SHP77 treated with DMSO at 0.1 percent for 48 hours (cell line): Measurements from ENCODE around the gene PRKCSH.
"Not testable (repeated sequence)": the region's sequence is repeated elsewhere in the genome, so short reads cannot be mapped to it uniquely, and the experiment has no call there.

ENCODE experiments used
- DNase-seq: peaks from one replicate; lab custom pipeline; 2025; lab: John Stamatoyannopoulos, UW

PRKCSH gene

DNA sequence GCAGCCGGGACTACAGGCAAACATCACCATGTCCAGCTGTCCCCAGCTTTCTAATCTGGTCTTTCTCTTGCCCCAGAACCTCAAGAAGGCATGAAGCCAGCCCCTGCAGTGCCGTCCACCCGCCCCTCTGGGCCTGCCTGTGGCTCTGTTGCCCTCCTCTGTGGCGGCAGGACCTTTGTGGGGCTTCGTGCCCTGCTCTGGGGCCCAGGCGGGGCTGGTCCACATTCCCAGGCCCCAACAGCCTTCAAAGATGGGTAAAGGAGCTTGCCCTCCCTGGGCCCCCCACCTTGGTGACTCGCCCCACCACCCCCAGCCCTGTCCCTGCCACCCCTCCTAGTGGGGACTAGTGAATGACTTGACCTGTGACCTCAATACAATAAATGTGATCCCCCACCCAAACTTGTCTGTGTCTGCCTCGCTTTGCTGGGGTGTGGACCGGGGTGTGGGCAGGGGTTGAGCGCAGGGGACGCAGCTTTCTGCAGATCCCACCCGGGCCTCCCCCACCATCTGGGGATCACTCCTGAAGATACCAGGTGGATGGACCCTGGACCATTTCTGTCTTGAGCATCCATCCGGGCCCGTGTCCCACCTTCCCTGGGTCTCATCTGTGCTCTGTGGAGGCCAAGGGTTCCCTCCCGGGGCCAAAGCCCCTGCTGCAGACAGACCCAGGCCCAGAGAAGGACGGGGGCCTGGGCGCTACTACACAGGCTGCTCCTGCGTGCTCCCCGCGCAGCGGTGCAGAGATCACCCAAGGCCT is 15.3 kb downstream of the PRKCSH start:
- no peak for DNase-seq

DNA sequence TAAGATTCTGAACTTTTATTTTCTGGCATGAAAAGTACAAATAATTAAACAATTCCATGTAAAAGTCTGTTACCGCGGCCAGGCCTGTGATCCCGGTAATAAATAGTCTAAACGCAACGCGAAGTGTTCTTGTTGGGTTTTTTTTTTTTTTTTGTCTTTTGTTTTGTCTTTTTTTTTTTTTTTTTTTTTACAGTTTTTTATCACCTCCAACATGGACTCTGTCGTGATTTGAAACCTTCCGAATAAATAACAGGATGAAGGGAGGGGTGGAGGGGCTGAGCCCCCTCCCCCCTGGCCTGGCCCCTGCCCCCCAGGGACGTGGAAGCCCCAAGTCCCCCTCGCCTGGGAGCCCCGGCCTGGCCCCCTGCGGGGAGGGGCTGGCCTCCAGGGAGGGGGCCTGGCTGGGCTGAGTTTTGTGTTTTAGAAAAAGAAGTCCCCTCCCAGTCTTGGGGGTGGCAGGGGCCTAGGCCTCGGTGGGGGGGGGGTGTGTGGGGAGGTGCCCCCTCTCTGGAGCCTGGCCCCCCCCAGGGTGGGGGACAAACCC is 16.0 kb downstream of the PRKCSH start:
- no peak for DNase-seq

DNA sequence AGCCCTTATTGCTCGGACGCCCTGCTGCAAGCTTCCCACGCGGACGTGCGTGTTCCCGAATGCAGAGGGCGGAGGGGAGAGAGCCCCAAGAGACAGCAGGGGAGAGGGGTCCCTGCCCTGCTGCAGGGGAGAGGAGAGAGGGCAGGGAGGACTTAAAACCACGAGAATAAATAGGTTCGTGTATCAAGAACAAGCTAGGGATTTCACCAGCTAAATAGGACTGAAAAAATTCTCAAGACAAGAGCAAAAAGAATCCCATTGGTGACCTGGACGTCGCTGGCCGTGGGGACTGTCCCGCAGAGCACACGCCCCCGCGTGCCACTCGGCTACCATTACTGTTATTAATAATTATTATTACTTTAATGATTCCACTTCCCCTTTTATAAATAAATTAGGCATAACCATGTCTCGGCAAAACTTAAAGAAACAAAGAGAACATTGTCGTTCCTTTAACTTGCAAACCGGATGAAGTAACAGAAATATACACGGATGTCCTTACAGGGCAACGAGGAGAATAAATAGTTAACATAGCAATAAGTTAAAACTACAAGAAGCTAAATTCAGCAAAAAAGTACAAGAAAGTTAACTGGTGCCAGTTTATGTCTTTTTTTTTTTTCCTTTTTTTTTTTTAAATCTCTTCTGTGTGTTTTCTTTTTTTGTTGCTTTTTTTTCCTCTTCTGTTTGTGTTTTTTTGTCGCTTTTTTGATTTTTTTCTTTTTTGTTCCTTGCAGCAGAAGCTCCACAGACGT is 16.6 kb downstream of the PRKCSH start:
- DNase-seq = no peak

DNA sequence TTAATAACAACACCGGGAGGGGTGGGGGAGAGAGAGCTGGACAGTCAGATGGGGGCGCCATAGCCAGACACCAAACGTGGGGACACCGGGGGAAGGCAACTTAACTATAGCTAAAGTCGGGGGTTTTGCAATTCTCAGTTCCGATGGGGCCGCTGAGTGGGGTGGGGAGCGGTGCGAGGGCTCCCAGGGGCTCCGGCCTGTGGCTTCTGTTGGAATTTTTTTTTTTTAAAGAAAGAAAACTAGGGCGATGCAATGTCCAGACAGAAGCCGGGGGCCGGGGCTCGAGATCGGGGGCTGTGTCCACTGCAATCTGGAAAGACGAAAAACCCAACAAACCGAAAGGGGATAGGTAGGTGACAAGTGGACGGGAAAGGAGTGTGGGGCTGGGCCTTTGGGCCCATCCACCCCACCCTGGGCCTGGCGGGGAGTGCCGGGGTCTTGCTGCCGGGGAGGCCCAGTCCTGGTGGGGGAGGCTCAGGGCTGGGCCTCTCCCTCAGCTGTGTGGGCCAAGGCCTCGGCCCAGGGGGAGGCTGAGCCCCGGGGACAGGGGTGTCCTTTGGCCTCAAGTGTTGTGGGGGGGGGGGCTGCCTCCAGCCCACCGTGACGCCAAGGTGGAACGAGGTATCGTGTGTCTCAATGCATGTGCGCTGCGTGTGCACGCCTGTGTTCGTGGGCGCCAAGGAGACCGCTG is 17.3 kb downstream of the PRKCSH start:
- no peak for DNase-seq

DNA sequence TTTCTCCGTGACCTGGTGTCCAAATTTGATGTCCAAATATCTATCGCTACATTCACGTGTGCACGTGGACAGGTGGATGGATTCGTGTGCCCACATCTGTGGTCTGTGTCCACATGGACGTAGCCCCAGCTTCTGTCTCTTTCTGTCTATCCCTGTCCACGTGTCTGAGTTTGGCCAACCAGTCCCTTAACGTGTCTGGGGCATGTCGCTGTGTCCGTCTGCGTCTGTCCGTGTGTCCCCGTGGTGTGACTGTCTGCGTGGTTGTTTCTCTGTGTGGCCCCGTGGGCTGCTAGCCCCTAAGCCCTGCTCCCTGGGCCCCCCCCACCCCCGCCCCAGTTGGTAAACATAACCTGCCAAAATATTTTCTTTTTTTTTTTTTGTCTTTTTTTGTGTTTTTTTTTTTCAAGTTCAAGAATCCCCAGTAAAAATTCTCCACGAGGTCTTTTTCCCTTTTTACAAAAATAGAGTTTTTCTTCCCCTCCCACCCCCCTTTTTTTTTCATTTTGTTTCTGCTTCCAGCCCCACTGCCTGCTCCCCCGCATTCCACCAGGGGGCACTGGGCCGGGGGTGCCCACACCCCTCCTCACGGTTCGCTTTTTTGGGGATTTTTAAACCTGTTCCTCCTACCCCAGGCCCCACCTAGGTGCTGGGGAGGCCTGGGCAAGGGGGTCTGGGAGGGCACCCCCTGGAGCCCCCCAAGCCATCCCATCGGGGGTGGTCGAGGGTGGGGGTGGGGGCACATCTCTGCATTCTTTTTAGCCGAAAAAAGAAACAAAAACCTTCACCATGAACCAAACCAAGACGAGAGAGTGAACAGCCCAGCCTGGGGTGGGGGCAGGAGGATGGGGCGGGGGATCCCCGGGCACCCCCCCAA is 18.3 kb downstream of the PRKCSH start:
- DNase-seq = no peak

DNA sequence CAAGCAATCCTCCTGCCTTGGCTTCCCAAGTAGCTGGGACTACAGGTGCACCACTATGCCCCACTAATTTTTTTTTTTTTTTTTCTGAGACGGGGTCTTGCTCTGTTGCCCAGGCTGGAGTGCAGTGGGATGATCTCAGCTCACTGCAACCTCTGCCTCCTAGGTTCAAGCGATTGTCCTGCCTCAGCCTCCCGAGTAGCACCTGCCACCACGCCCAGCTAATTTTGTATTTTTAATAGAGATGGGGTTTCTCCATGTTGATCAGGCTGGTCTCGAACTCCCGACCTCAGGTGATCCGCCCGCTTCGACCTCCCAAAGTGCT is 19.8 kb downstream of the PRKCSH start:
- DNase-seq = not testable (repeated sequence)

DNA sequence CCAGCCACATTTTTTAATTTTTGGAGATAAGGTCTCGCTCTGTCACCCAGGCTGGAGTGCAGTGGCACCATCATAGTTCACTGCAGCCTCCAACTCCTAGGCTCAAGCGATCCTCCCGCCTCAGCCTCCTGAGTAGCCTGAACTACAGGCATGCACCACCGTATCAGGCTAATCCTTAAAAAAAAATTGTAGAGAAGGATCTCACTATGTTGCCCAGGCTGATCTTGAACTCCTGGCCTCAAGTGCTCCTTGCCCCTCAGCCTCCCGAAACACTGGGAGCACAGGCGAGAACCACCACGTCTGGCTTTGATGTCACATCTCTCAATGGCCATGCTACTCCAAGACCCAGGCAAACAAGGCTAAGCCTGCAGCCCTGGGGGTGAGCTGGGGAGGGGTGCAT is 21.2 kb downstream of the PRKCSH start:
- no peak for DNase-seq

DNA sequence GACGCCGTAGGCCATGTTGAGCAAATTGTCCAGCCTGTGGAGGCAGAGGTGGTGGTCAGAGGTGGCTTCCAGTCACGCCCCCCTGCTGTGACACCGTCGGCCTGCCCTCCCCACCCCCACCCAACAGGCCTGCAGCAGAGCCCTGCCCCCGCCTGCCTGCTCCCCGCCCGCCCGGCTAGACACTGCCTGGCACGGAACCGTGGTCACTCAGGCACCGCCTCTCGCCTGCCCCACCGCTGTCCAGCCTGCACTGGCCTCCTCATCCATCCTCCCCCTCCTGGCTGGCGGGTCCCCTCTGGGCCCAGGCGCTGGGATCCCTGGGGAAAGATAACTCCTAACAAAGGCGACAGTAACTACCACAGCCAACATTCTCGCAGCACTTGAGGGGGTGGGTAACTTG is 21.7 kb downstream of the PRKCSH start:
- no peak for DNase-seq

DNA sequence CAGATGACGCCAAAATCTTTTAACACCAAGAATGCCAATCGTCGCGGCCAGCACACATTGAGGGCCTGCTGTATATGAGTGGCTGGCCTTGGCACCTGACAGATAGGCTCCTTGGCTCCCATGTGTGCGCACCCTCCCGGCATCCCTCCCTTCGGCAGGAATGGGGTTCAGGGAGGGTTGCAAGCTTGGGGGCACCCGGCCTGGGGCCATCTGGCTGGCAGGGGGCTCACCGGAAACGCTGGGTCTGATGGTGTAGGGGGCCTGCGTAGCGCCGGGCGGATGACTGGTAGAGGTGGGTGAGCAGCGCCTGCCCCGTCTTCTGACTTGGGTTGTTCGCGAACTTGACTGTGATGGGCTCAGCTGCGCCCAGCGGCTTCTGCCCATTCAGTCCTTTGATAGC is 22.4 kb downstream of the PRKCSH start:
- no peak for DNase-seq

DNA sequence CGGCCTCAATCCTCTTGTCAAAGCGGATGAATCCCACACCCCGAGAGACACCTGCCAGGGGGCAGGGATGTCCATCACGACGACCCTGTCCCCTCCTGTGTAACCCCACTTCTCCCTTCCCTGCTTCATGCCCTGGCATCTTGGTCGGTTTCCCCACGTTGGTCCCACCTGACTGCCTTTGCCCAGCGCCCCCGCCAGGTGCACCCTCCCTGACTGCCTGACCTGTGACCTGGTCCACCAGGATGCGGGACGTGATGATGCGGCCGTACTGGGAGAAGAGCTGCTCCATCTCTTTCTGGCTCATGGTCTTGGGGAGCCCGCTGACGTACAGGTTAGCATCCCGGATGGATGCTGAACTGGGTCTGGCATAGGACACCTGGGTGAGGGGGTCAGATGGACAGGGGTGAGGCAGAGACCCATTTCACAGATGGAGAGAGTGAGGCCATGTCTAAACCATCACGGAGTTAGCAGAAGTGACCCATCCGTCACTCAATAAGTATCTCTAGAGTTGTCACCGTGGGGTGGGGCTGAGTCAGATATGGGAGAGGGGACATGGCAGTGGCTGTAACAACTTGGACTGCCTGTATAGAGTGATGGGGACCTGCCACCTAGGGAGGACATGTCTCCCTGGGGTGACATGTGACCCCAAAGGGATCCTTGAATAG is 22.9 kb downstream of the PRKCSH start:
- DNase-seq = no peak

DNA sequence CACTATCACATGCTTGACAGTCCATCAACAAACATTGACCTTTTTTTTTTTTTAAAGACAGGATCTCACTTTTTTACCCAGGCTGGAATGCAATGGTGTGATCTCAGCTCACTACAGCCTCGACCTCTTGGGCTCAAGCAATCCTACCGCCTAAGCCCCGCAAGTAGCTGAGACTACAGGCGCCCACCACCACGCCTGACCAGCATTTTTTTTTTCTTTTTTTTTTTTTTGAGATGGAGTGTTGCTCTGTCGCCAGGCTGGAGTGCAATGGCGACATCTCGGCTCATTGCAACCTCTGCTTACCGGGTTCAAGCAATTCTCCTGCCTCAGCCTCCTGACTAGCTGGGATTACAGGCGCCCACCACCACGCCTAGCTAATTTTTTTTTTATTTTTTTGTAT is 23.5 kb downstream of the PRKCSH start:
- DNase-seq = not testable (repeated sequence)

DNA sequence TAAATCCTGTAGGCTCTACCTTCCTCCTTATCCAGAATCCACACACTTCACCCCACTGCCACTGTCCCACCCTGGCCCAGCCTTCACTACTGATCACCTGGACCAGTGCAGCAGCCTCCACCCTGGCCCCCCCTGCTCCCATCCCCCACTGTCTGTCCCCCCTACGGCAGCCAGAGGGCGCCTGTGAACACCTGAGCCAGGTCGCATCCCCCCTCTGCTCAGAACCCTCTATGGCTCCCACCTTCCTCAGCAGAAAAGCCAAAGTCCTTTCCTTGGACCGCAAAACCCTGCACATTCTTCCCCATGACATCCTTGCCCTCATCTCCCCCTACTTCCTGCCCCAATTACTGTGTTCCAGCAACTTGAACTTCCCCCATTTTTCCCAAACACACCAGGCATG is 24.8 kb downstream of the PRKCSH start:
- DNase-seq = no peak

DNA sequence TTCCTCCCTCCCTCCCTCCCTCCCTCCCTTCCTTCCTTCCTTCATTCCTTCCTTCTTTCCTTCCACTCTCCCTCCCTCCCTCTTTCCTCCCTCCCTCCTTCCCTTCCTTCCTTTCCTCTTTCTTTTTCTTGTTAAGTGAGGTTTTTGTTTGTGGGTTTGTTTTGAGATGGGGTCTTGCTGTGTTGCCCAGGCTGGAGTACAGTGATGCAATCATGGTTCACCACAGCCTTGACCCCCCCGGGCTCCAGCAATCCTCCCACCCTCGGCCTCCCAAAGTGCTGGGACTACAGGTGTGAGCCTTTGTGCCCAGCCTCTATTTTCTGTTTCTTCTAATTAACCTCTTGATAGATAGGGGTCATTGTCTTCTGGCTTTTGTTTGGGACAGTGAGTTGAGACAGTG is 26.0 kb downstream of the PRKCSH start:
- no peak for DNase-seq

DNA sequence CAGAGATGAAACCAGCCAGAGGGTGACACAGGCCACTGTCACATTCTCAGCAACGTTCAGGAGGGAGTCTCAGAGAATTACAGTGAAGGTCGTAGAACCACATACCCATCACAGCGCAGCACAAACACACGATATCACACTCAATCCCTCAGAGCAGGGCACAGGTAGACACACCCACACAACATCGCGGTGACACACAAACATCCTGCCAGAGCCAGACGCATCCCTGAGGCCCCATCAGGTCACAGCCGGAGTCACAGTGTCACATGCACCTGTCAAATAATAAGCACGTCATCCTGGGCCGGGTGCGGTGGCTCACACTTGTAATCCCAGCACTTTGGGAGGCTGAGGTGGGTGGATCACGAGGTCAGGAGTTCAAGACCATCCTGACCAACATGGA is 28.0 kb downstream of the PRKCSH start:
- DNase-seq = no peak

DNA sequence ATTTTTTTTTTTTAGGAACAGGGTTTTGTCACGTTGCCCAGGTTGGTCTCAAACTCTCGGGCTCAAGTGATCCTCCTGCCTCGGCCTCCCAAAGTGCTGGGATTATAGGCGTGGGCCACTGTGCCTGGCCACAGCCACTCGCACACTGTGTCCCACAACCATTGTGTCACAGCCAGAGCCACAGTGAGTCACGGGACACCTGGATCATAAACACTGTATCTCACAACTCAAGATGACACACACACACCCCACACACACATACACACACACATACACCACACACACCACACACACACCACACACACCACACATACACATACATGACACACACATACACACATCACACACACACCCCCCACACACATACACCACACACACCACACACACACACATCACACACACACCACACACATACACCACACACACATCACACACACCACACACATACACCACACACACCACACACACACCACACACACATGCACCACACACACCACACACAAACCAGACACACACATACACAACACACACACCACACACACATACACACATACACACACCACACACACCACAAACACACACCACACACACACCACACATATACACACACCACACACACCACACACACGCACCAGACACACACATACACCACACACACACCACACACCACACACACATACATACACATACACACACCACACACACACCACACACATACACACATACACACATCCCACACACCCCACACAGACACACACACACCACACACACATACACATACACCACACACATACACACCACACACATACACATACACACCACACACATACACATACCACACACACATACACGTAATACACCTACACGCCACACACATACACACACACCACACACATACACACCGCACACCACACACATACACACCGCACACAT is 29.2 kb downstream of the PRKCSH start:
- DNase-seq = no peak

DNA sequence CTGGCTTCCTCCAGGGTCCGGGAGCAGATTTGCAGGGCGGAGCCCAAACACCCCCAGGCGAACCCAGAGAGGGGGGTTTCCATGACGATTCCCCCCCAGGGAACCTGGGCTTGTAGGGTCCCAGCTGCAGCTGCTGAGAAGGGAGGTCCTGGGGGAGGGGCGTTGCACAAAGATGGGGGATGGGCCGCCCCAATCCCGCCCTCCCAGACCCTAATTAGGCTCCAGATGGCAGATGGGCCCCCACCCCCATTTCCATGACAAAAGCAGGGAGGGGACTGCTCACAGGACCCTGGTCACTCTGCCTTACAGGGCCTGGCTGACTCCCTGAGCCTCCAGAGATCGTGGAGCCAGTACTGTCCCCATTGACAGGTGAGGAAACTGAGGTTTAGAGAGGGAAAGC is 30.2 kb downstream of the PRKCSH start:
- DNase-seq = no peak

DNA sequence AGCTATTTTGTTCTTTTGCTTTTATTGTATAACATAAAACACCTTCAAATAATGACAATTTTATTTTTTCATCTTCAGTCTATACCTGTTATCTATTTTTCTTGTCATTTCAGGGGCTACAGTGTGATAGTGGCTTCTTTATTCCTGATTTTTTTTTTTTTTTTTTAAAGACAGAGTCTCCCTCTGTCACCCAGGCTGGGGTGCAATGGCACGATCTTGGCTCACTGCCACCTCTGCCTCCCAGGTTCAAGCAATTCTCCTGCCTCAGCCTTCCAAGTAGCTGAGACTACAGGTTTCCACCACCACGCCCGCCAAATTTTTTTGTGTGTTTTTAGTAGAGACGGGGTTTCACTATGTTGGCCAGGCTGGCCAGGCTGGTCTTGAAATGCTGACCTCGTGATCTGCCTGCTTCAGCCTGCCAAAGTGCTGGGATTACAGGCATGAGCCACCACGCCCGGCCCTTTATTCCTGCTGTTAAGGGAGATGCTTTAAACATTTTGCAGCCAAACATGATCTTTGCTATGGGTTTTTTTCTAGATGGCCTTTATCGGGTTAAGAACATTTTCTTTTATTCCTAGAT is 32.9 kb downstream of the PRKCSH start:
- not testable (repeated sequence) for DNase-seq

DNA sequence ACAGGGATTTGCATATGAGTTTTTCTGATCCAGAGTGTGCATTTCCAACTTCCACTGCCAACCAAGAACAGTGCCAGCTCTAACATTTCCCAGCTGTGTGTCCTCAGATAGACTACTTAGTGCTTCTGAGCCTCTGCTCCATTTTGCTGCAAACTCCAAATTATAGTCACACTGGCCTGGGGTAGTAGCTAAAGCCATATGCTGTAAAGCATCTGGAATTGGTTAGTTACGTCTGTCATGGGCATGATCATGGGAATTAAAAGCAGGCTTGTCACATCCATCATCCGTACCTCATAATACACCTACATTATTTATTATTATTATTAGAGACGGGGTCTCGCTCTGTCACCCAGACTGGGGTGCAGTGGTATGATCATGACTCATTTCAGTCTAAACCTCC is 38.3 kb downstream of the PRKCSH start:
- DNase-seq = no peak

DNA sequence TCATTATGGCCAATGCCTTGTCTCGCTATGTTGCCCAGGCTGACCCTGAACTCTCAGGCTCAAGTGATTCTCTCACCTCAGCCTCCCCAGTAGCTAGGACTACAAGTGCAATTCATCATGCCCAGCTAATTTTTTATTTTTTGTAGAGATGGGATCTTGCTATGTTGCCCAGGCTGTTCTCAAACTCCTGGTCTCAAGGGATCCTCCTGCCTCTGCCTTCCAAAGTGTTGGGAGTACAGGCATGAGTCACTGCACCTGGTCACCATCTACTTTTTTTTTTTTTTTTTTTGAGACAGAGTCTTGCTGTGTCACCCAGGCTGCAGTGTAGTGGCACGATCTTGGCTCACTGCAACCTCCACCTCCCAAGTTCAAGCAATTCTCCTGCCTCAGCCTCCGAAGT is 39.9 kb downstream of the PRKCSH start:
- DNase-seq = not testable (repeated sequence)

DNA sequence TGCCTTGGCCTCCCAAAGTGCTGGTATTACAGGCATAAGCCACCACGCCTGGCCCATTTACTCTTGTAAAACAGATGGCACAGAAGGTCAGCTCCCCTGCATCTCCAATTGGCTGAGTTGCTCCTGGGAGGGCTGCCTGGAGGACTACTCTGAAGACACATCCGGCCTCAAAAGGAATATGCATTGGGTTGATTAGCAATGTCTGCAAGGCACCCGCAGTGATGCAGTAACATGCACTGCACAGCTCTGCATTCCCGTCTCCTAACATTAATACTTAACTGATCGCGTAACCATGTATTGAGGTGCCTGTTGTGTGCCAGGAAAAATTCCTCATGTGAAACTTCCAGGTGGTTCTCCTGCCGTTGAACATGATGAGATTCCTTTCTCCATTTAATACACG is 40.4 kb downstream of the PRKCSH start:
- DNase-seq = no peak
